ENCODE measurements around the gene RIC3.

Gene RIC3

DNA sequence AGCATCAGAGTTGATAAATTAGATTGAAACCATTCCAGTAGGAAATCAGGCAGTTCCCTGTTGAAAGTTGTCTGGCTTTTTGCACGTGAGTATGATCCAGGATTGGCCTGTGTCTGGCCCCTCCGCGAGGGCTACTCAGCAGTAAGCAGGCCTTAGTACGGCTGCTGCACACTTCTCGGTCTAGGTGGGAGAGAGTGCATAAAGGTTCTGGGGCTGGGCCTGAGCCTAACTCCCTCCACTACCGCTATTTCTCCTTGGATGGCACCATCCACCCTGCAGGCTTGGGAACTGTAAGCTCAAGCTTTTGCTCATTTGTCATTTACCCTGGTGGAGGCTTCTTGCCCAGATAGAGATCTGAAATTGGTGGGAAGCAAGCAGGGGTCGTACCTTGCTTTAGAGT is 65.9 kb downstream of the RIC3 start:
- no peak for DNase-seq (ENCODE audit: low read depth)

DNA sequence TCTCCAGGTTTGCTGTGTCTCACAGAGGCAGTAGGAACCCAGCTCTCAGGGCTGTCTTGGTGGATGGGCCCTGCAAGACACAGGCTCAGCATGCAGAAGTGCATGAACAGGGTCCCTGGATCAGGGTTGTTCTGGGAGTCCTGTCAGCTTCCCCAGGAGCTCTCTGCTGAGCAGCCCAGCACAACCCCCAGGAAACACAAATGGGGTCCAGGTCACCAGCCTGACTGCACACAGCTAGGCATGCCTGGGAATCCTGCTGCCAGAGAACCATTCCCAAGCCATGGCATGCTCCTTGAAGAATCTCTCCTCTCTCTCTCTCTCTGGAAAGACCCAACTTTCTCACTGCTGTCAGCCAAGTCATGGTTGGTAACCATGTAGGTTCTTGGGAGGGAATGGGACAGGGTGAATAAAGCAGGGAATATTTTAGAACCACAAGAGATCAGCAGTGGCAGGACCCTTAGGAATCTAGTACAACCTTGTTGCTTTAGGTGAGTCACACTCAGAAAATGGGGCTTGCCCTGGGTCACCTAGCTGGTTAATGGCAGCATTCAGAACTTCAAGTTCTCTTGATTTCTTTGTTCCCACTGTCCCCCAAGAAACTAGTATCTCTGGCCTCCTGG is 66.4 kb downstream of the RIC3 start:
- DNase-seq (ENCODE audit: low read depth): no peak

DNA sequence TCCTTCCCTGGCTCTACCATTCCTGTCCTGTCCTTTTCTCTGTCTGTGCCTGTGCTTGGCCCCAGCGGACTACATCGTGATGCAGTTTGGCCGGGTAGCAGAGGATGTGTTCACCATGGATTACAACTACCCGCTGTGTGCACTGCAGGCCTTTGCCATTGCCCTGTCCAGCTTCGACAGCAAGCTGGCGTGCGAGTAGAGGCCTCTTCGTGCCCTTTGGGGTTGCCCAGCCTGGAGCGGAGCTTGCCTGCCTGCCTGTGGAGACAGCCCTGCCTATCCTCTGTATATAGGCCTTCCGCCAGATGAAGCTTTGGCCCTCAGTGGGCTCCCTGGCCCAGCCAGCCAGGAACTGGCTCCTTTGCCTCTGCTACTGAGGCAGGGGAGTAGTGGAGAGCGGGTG is 67.4 kb downstream of the RIC3 start:
- no peak for DNase-seq (ENCODE audit: low read depth)

DNA sequence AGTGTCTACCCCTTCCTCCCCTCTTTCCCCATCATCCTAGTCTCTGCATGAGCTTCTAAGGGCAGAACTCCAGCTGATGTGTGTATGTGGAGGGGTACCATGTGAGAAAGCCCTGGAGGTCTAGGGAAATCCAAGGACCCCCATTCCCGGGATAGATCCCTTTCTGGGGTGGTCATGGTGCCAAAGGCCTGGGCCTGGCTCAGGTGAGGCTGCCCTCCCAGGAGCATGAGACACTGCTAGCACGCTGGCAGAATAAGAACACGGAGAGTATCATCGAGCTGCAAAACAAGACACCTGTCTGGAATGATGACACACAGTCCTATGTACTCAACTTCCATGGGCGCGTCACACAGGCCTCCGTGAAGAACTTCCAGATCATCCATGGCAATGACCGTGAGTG is 68.2 kb downstream of the RIC3 start:
- no peak for DNase-seq (ENCODE audit: low read depth)

DNA sequence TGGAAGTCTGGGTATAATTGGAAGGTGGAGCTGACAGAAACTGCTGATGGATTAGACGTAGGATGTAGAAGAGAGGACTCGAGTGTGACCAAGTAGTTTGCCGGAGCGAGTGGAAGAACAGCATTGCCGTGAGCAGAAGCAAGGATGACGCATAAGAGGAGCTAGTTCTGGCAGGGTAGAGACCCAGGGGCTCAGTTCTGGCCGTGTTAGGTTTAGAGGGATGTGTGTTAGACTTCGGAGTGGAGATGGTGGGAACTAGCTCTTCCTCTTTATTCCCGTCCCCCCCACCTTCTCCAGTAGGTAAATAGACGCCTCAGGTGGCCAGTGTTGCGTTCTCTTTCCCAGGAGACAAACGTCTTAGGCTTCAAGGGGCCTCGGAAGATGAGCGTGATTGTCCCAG is 68.7 kb downstream of the RIC3 start:
- no peak for DNase-seq (ENCODE audit: low read depth)

DNA sequence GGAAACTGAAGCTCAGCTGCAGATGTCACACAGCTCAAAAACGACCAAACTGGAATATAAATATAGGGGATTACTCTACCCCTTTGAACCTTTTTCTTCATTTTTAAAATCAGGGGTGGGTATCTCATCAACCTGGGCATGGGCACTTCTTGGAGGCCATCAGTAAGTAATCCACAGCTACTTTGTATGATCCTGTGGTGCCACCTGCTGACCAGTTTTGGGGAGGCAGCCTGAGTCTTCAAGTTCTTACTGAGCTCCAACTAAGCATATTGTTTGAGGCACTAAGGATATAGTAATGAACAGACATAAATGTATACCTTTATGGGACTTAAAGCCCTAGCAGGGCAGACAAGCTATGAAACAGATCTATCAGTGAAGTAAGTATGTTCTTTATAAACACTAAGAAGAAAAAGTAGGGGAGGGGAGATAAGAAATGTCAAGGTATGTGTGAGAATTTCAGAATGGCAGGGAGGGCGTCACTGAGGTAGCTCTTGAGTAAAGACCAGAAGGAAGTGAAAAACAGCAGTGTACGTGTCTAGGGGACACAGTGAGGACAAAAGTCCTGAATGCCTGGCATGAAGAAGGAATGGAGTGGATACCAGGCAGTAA is 69.4 kb downstream of the RIC3 start:
- DNase-seq (ENCODE audit: low read depth): peak; percentile 46

DNA sequence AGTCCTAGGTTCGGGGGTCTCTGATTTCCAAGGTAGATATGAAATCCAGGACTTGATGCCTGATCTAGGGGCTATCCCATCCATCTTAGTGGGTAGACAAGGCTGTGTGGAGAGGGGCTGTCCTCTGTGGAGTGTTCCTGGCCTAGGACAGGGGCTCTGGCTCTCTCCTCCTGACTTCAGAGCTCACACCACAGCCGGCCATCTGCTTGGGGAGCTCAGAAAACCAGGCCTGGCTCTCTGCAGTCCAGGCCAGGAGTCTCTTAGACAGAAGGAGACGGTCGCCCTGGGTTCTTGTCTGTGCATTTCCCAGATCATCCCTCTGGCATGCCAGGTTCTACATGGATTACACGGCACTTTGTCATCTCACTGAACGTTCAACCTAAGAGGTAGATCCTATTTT is 69.9 kb downstream of the RIC3 start:
- no peak for DNase-seq (ENCODE audit: low read depth)

DNA sequence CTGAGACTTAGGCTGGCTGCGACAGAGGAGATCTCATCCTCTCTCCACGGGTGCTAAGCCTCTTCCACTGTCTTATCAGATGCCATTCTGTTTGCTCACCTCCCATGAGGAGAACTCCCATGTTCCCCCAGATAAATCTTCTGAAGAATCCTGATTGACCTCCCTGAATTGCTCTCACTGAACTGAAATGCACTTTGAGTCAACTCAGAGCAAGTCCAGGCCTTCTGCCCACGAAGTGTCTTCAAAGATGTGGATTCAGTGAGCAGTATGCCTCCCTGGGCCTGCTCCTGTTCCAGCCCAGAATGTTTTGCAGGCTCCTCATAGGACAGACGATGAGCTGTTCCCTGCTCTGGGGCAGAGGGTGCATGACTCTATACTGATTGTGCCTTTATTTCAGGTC is 70.5 kb downstream of the RIC3 start:
- no peak for DNase-seq (ENCODE audit: low read depth)

DNA sequence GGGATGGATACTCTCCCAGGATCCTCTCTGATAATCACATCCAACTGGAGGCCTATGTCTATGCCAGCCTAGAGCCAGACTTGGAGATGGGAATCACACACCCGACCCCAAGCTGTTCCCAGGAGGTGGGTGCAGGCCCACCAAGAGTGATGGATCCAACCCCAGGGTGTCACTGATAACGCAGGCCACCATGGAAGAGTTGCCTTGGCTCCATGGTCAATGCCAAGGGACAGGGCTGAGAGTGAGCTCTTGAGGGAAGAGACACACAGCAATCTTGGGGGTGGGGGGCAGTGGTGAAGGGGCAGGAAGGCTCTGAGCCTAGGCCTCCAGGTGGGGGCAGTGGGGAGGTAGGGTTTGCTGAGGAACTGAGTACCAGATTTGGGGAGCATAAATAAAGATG is 70.9 kb downstream of the RIC3 start:
- no peak for DNase-seq (ENCODE audit: low read depth)

DNA sequence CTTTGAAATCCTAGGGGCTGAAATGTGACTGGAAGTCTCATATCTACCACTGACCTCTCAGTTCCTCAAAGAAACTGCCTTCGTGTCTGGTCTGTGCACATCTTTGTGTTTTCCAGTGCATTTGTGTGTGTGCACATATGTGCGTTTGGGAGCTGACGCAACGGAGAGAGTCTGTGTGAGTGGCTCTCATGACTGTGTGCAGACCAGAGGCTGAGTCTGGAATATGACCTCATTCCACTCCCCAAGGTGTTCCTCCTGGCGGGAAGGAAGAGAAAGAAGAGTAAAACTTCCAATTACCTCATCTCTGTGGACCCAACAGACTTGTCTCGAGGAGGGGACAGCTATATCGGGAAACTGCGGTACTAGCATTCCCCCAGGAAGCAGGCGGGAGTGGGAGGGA is 71.4 kb downstream of the RIC3 start:
- no peak for DNase-seq (ENCODE audit: low read depth)

DNA sequence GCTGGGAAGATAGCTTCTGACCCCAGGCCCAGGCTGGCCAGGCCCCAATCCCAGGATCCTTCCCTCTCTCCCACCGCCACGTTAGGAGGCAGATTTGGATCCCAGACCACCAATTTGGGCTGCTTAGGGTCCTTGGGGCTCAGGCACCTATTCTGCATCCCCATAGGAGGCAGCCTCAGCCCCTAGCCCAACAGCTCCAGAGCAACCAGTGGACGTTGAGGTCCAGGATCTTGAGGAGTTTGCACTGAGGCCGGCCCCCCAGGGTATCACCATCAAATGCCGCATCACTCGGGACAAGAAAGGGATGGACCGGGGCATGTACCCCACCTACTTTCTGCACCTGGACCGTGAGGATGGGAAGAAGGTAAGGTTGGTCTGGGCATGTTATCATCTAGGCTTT is 71.8 kb downstream of the RIC3 start:
- DNase-seq (ENCODE audit: low read depth): no peak

DNA sequence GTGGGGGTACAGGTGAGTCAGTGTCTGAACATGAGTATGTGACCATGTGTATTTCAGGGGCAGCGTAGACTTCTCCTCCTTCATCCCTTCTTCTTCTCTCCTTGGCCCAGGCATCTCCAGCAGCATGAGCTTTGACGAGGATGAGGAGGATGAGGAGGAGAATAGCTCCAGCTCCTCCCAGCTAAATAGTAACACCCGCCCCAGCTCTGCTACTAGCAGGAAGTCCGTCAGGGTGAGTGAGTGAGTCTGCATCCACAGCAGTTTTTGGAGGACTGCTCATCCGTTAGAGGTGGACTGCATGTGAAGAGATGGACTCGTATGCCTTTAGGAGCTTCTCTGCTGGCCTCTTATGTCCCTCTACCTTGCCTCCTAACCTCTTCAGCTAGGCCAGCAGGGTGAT is 72.2 kb downstream of the RIC3 start:
- no peak for DNase-seq (ENCODE audit: low read depth)

DNA sequence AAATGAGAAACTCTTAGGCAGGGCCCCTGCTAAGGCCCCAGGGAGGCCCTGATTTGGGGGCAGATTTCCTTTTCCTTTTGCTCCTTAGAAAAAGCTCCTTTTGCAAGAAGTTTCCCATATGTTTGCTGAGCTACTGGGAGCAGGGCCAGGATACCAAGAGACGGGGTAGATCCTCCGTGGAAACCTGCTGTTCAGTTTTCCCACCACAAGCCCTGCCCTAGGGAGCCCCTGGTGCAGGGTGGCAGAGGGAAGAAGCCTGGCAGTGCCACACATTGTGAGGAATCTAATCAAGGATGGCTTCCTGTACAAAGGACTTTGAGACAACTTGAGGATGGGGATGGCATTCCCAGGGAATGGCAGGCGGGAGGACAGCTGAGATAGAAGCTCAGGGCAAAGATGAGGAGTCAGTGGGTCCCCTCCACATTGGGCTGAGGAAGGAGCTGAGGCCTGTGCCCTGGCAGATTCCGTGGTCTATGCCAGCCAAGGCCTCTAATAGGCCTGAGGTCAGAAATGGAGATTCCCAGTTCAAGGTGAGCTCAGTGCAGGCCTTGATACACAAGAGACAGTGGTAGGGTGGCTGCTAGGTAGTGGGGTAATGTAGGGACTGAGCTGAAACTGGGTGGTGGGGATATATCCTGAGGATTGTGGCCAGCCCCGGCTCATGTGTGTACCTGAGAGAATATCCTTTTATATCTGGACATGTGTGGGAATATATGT is 72.9 kb downstream of the RIC3 start:
- no peak for DNase-seq (ENCODE audit: low read depth)

DNA sequence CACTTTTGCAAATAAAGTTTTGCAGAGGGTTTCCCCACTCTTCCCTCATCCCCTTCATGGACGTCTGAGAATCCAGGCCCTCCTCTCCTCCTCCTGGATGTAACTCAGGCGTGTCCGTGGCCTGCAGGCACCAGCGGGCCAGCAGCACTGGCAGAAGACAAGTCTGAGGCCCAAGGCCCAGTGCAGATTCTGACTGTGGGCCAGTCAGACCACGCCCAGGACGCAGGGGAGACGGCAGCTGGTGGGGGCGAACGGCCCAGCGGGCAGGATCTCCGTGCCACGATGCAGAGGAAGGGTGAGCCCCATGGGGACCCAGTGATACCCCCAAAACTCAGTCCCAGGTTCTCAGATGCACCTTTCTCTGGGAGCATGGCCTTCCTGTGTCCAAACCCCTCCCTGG is 73.5 kb downstream of the RIC3 start:
- DNase-seq (ENCODE audit: low read depth): no peak

DNA sequence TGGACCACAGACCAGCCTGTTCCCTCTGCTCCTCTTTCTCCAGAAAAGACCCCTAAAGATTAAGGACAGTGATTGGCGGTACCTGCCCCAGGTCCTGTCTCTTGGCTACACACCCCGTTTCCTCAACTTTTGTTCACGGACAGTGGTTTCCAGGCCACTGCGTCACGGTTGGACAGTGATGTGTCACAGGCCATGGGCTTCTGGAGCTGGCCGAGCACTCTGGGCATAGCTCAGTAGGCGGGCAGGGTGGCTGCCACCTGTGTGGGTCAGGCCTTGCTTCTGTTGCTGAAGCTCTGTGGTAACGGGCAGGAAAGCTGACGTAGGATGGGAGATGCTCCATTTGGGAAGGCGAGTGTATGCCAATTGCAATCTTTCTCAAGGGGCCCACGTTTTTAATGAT is 74.2 kb downstream of the RIC3 start:
- DNase-seq (ENCODE audit: low read depth): no peak

DNA sequence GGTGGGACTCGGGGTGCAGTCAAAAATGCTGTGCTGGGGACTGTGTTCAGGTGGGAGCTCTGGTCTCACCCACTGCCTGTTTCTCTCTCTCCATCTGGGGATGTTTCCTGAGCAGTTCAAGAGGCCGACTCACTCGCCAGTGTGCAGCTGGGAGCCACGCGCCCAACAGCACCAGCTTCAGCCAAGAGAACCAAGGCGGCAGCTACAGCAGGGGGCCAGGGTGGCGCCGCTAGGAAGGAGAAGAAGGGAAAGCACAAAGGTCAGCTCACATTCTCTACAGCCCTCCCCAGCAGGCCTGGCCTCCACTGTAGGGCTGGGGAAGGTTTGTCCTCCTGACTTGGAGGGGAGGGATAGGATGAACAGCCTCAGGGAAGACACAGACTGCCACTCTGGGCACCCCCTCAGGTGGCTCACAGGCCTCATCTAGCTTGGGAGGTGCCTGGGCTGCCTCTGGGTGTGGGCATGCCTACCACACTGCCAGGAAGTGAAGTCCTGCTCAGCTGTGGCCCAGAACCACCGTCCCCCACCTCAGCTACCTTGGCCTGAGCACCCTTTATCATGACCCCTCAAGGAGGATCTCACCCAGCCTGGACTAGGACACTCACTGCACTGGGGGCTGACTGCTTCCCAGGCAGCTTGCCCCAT is 74.8 kb downstream of the RIC3 start:
- no peak for DNase-seq (ENCODE audit: low read depth)

DNA sequence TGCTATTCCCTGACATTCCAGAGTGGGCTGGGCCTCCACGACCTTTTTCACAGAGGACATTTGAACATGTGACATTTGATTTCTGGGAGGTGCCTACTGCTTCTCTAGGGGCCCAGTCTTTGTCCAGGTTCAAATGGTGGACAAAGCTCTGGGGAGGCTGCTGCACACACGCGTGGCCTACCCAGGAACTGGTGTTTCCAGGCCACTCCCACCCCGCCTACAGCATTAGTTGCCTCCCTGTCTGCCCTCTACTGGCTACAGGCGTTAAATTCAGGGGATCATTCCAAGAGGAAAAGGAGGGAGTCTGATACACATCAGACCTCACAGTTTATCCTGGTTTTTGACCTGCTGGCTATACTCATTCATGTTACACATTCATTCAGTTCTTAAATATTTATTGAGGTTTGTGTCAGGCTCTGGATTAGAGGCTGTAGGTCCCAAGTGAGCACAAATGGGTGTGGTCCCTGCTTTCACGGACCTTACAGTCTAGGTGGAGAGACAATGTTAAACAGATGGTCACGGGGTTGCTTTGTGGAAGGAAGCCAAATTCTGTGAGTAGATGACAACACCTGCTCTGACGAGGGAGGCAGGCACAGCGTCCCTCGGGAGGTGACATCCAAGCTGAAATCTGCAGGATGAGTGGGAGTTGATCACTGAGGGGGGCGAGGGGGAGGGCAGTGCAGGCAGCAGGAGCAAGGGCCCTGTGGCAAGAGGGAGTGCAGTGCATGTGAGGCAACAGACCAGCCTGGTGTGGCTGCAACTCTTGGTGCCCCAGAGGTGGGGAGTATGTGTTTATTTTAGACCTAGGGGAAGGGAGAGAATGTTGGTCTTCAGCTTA is 76.0 kb downstream of the RIC3 start:
- peak; percentile 53 for DNase-seq (ENCODE audit: low read depth)

DNA sequence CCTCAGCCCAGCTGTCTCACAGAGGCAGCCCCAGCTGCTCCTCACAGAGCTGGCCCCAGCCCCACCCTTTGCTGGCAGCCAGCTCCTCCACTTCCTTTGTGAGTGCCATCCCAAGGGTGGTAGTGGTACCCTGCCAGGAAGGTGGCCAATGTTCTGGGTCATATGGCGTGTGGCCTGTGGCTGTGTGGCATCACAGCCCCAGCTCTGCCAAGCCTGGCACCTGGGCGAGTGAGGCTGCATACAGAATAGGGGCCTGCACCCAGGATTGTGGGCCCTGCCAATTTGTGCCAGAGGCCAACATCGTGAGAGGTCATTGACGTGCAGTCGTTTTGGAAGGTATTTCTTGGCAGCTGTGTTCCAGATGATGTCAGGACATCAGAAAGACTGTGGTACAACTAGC is 77.1 kb downstream of the RIC3 start:
- DNase-seq (ENCODE audit: low read depth): no peak

DNA sequence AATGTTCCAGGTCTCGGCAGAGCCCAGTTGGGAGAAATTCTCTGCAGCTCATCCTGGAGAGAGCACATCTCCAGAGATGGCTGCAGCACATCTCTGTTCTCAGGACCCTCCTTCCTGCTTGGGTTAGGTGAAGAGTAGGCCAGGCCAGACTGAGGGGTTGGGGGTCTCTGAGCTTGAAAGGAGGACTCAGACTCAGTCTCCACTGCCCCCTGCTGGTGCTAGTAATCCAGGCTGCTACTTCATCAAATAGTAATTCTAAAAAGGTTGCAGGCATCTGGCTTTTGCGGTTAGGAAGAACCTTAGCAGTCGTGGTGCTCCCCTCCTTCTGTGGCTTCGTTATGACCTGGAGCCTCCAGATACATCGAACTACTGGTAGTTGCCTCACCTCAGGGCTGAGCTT is 78.1 kb downstream of the RIC3 start:
- DNase-seq (ENCODE audit: low read depth): peak; percentile 7

DNA sequence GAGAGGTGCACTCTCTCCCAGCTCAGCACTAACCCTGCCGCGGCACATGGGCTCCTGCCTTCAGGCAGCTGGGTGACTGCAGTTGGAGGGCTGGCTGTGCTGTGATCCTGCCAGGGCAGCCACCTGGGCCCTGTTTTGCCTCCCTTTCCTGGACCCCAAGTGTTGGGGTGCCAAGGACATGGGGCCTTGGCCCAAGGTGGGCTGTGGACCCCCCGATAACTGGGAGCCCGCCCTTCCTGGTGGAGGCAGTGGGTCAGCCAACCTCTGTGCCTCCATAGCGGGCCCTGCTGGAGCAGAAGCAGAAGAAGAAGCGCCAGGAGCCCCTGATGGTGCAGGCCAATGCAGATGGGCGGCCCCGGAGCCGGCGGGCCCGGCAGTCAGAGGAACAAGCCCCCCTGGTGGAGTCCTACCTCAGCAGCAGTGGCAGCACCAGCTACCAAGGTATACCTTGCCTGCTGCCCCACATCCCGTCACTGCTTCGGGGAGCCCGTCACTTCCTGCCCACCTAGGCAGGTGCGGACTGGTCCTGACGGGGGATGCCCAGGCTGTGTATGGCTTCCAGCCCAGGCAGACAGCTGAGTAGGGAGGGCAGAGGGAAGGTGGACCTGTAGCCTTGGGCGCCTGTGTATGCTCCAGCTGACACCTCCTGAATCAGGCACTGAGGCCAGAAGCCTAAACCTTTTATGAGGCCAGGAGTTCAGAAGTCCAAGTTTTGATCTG is 78.9 kb downstream of the RIC3 start:
- DNase-seq (ENCODE audit: low read depth): no peak

DNA sequence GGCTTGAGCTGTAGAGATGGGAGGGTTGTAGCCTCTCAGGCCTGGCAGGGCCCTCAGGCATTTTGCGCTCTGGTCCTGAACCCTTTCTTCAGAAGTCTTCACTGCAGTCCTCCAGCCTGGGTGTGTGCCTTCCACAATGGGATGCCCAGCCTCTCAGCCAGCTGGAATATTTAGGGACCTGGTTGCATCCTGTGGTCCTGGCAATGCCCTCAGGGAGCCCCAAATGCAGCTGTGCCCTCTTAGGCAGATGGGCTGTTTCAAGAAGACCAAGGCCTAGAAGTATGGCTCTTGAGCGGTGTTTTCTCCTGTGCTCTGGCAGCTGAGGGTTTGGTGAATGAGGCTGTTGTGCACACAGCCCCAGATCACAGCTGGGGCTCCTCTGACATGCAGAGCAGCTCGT is 81.1 kb downstream of the RIC3 start:
- no peak for DNase-seq (ENCODE audit: low read depth)

DNA sequence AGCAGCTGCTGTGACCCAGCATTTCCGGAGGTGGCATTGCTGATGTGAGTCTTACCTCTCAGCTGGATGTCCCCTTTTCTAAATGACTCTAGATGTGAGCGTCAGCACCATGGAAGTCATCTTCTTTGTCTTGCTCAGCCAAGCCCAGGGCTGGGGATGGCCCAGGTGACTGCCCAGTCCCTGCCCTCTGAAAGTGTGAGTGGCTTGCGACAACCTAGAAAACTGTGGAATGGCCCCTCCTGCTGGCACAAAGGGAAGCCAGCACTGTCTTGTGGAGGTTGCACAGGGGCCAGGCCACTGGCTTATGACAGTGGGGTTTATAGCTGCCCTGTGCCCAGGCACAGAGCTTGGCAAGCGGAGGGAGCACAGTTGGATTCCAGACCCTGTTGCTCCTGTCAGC is 81.6 kb downstream of the RIC3 start:
- DNase-seq (ENCODE audit: low read depth): no peak

Data from CMK (cell line).